ENCODE results near the gene FAM110C. TPM values are rescaled to one million over a fixed set of nuclear protein-coding genes. Genes with fewer than 3 reads are reported as not detected.

Gene FAM110C
- total and polyA plus RNA-seq, 12 donors: 0.66 to 5.2 (median 2.9) TPM

DNA sequence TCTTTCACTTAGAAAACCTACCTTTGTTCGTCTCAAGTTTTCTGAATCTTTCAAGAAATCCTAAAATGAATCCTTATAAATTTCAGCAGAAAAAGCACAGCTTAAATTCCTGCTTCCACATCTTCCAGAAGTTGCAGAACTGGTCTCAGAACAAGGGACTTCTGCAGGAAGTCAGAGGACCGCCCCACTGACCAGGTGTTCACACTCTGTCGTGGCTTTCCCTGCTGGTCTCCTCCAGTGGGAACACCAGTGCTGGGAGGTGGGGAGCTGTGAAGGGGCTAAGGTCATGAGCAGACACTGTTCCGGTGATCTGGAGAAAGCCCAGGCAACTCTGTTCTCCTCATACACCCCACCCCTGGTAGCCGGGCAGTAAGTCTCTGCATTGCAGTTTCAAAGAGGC lies 3.5 kb downstream of the FAM110C start:
- DNase-seq: no peak
- Histone ChIP-seq H3K4me1 (peaks cover 0 to 28% (median 14%) of the 10 kb centered on the region in 9 donors), H3K27me3 (peaks cover 0 to 73% (median 47%) of the 10 kb centered on the region in 7 donors), H3K36me3 (no peaks in the 10 kb centered on the region), H3K27ac (no peak overlapping the region), H3K9me3 (no peaks in the 10 kb centered on the region), H3K4me3 (no peak overlapping the region)
- intact Hi-C loops (cut with DNase I): no loop called here
- no peak for ATAC-seq
- 72 to 79% methylated on average over 5 of the region's 5 CpGs for WGBS, 2 donors
- TF ChIP-seq, protein P1, sequence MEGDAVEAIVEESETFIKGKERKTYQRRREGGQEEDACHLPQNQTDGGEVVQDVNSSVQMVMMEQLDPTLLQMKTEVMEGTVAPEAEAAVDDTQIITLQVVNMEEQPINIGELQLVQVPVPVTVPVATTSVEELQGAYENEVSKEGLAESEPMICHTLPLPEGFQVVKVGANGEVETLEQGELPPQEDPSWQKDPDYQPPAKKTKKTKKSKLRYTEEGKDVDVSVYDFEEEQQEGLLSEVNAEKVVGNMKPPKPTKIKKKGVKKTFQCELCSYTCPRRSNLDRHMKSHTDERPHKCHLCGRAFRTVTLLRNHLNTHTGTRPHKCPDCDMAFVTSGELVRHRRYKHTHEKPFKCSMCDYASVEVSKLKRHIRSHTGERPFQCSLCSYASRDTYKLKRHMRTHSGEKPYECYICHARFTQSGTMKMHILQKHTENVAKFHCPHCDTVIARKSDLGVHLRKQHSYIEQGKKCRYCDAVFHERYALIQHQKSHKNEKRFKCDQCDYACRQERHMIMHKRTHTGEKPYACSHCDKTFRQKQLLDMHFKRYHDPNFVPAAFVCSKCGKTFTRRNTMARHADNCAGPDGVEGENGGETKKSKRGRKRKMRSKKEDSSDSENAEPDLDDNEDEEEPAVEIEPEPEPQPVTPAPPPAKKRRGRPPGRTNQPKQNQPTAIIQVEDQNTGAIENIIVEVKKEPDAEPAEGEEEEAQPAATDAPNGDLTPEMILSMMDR (IDR thresholded peaks at IDR 0.05): no peak

DNA sequence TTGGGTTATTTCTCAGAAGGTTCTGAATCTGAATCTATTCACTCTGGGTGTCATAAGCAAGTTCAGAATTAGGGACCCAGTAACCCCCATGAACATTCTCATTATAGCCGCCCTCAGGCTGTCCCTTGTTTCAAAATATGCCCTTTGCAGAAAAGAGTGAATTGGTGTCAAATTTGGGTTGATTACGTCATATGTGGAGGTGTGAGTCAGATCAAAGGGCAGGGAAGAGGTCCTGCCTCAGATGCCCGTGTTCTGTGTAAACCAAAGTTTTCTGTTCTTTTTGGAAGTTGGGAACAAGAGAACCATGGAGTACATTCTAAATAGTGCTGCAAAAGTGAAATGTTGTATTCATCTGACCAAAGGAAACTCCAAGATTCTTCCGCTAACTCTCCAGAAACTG lies 5.8 kb downstream of the FAM110C start:
- 80 to 82% methylated on average over 4 of the region's 4 CpGs for WGBS, 2 donors
- H3K4me3 ChIP-seq: no peak overlapping the region
- peaks cover 0 to 50% (median 24%) of the 10 kb centered on the region in 7 donors for H3K27me3 ChIP-seq
- TF ChIP-seq, protein P1 (IDR thresholded peaks at IDR 0.05): no peak
- H3K4me1 ChIP-seq: peaks cover 0 to 9% (median 2%) of the 10 kb centered on the region in 9 donors
- ATAC-seq (no peak), DNase-seq (no peak)
- intact Hi-C loops (cut with DNase I): no loop called here
- H3K9me3 ChIP-seq: no peaks in the 10 kb centered on the region
- H3K27ac ChIP-seq: no peak overlapping the region
- no peaks in the 10 kb centered on the region for H3K36me3 ChIP-seq

GRCh38 chr2:38155-38554 lies 8.2 kb downstream of the FAM110C start:
- 89 to 92% methylated on average over 6 of the region's 6 CpGs for WGBS, 2 donors
- Histone ChIP-seq H3K9me3 (no peaks in the 10 kb centered on the region), H3K27ac (no peak overlapping the region), H3K4me3 (no peak overlapping the region), H3K4me1 (peaks cover 0 to 3% (median 0%) of the 10 kb centered on the region in 9 donors), H3K36me3 (no peaks in the 10 kb centered on the region), H3K27me3 (peaks cover 0 to 28% (median 4%) of the 10 kb centered on the region in 7 donors)
- no peak for DNase-seq
- TF ChIP-seq, protein P1 (IDR thresholded peaks at IDR 0.05): no peak
- intact Hi-C loops (cut with DNase I): no loop called here
- no peak for ATAC-seq

DNA sequence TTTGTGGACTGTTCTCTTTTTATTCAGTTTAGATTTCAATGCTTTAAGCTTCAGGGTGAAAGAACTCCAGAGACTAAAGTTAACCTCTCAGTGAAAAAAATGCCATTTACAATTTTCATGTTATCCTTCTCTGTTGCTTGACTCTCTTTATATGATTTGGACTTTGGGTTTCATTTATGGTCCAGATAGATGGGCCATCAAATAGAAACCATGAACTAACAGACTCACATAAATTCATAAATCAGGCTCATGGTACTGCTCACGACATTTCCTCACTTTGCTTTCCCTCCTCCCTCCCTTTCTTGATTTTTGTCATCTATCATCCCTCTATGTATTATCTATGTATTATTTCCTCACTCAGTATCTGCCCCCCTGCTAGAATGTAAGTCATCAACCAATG lies 10.0 kb downstream of the FAM110C start:
- Histone ChIP-seq H3K4me3 (no peak overlapping the region), H3K36me3 (no peaks in the 10 kb centered on the region), H3K27ac (no peak overlapping the region), H3K27me3 (peaks cover 0 to 14% (median 4%) of the 10 kb centered on the region in 7 donors), H3K4me1 (peaks cover 0 to 4% (median 0%) of the 10 kb centered on the region in 9 donors), H3K9me3 (no peaks in the 10 kb centered on the region)
- 88% methylated on average over 1 of the region's 1 CpG for WGBS, 2 donors
- ATAC-seq (no peak), DNase-seq (no peak)
- intact Hi-C loops (cut with DNase I): no loop called here
- TF ChIP-seq, protein P1 (IDR thresholded peaks at IDR 0.05): no peak

Data from heart right ventricle (tissue), 16 donors.